H9 (cell line): ENCODE measurements around the gene FHOD1. TPM values are rescaled to one million over a fixed set of nuclear protein-coding genes. Genes with fewer than 3 reads are reported as not detected.

ENCODE experiments used
- DNase-seq: peaks from one replicate; pipeline ENCODE4 v3.0.0-alpha.2; 2017
- H2AFZ ChIP-seq: one replicate; pipeline ENCODE4 v1.6.1; 2013; ENCODE audit warnings: mild to moderate bottlenecking, low read length, control low read depth, moderate library complexity
- H2AK5ac ChIP-seq: 2 replicates; pipeline ENCODE4 v1.6.1; 2013; ENCODE audit warnings: low read length, control low read depth, mixed read lengths; ENCODE audit not compliant: insufficient read length
- H2BK120ac ChIP-seq: one replicate; pipeline ENCODE4 v1.6.1; 2013; ENCODE audit warnings: low read depth, mild to moderate bottlenecking, low read length, control low read depth, inconsistent platforms; ENCODE audit not compliant: poor library complexity, severe bottlenecking
- H2BK12ac ChIP-seq: 2 replicates; pipeline ENCODE4 v1.6.1; 2013; ENCODE audit warnings: low read length, control low read depth, mixed read lengths, low read depth; ENCODE audit not compliant: insufficient read length
- H2BK15ac ChIP-seq: 2 replicates; pipeline ENCODE4 v1.6.1; 2013; ENCODE audit warnings: low read depth, low read length, control low read depth
- H2BK20ac ChIP-seq: one replicate; pipeline ENCODE4 v1.6.1; 2013; ENCODE audit warnings: low read depth, mild to moderate bottlenecking, low read length, control low read depth, inconsistent platforms; ENCODE audit not compliant: poor library complexity, severe bottlenecking
- H2BK5ac ChIP-seq: 2 replicates; pipeline ENCODE4 v1.6.1; 2013; ENCODE audit warnings: low read length, control low read depth, mixed read lengths; ENCODE audit not compliant: insufficient read length
- H3K14ac ChIP-seq: 2 replicates; pipeline ENCODE4 v1.6.1; 2013; ENCODE audit warnings: low read length, control low read depth; ENCODE audit not compliant: insufficient read depth
- H3K18ac ChIP-seq: 2 replicates; pipeline ENCODE4 v1.6.1; 2013; ENCODE audit warnings: low read depth, mild to moderate bottlenecking, mixed read lengths, low read length, control low read depth; ENCODE audit not compliant: insufficient read length
- H3K23ac ChIP-seq: 2 replicates; pipeline ENCODE4 v1.6.1; 2013; ENCODE audit warnings: low read length, control low read depth, mixed read lengths, low read depth; ENCODE audit not compliant: insufficient read length
- H3K23me2 ChIP-seq: 2 replicates; pipeline ENCODE4 v1.6.1; 2013; ENCODE audit warnings: low read depth, mild to moderate bottlenecking, mixed read lengths, low read length, control low read depth; ENCODE audit not compliant: insufficient read length, poor library complexity, severe bottlenecking
- H3K27ac ChIP-seq: 2 replicates; pipeline ENCODE4 v1.5.1; 2013; ENCODE audit warnings: low read length, control low read depth, mixed read lengths, low read depth; ENCODE audit not compliant: insufficient read length
- H3K27me3 ChIP-seq: 2 replicates; pipeline ENCODE4 v1.6.1; 2013; ENCODE audit warnings: low read length, control low read depth, inconsistent platforms; ENCODE audit not compliant: insufficient read depth
- H3K4ac ChIP-seq: 2 replicates; pipeline ENCODE4 v1.6.1; 2013; ENCODE audit warnings: low read depth, mild to moderate bottlenecking, control low read depth, inconsistent platforms, low read length, moderate library complexity
- H3K4me1 ChIP-seq: 2 replicates; pipeline ENCODE4 v1.6.1; 2013; ENCODE audit warnings: low read length, control low read depth, inconsistent platforms; ENCODE audit not compliant: insufficient read depth
- H3K4me2 ChIP-seq: 2 replicates; pipeline ENCODE4 v1.6.1; 2013; ENCODE audit warnings: low read length, control low read depth, mixed read lengths; ENCODE audit not compliant: insufficient read length, insufficient read depth
- H3K56ac ChIP-seq: 2 replicates; pipeline ENCODE4 v1.6.1; 2013; ENCODE audit warnings: low read depth, mild to moderate bottlenecking, mixed read lengths, low read length, control low read depth; ENCODE audit not compliant: insufficient read length
- H3K79me1 ChIP-seq: 2 replicates; pipeline ENCODE4 v1.6.1; 2013; ENCODE audit warnings: low read depth, mild to moderate bottlenecking, moderate library complexity, low read length, control low read depth, inconsistent platforms; ENCODE audit not compliant: insufficient read depth, poor library complexity, severe bottlenecking
- H3K79me2 ChIP-seq: 2 replicates; pipeline ENCODE4 v1.6.1; 2013; ENCODE audit warnings: low read length, control low read depth, inconsistent platforms; ENCODE audit not compliant: insufficient read depth
- H3K9ac ChIP-seq: 2 replicates; pipeline ENCODE4 v1.6.1; 2013; ENCODE audit warnings: low read length, control low read depth, mixed read lengths; ENCODE audit not compliant: insufficient read length; ENCODE audit errors: extremely low read depth
- H3K9me3 ChIP-seq: one replicate; pipeline ENCODE4 v1.6.1; 2013; ENCODE audit warnings: low read depth, low read length, inconsistent platforms; ENCODE audit not compliant: control insufficient read depth
- H3T11ph ChIP-seq: one replicate; pipeline ENCODE4 v1.6.1; 2013; ENCODE audit warnings: mild to moderate bottlenecking, low read length, control low read depth, inconsistent platforms
- H4K20me1 ChIP-seq: one replicate; pipeline ENCODE4 v1.6.1; 2013; ENCODE audit not compliant: control insufficient read depth, insufficient read length, insufficient read depth
- H4K5ac ChIP-seq: 2 replicates; pipeline ENCODE4 v1.6.1; 2013; ENCODE audit warnings: low read depth, mild to moderate bottlenecking, mixed read lengths, low read length, control low read depth; ENCODE audit not compliant: insufficient read length
- H4K8ac ChIP-seq: replicated peaks from 2 replicates; pipeline ENCODE4 v1.6.1; 2013; ENCODE audit warnings: low read length, control low read depth, mixed read lengths, low read depth; ENCODE audit not compliant: insufficient read length
- H4K91ac ChIP-seq: 2 replicates; pipeline ENCODE4 v1.6.1; 2013; ENCODE audit warnings: low read depth, mild to moderate bottlenecking, moderate library complexity, mixed read lengths, low read length, control low read depth; ENCODE audit not compliant: insufficient read length
- H3K27ac Mint-ChIP-seq, 3 experiments: 2 replicates in 2 of 3; 3 replicates in 1 of 3; pipeline ENCODE4 v1.8.0; 2020 to 2021; ENCODE audit warnings: mixed read lengths in 3 of 3, mild to moderate bottlenecking in 1 of 3, moderate library complexity in 1 of 3
- H3K27me3 Mint-ChIP-seq: 2 replicates; pipeline ENCODE4 v1.8.0; 2021; ENCODE audit warnings: low read depth, mild to moderate bottlenecking, moderate library complexity, mixed read lengths
- H3K36me3 Mint-ChIP-seq, 3 experiments: 2 replicates in 2 of 3; 3 replicates in 1 of 3; pipeline ENCODE4 v1.8.0; 2020 to 2021; ENCODE audit warnings: low read depth in 3 of 3, mixed read lengths in 3 of 3; ENCODE audit not compliant: insufficient read depth in 1 of 3
- H3K4me1 Mint-ChIP-seq, 2 experiments: 2 replicates each; pipeline ENCODE4 v1.8.0; 2020; ENCODE audit warnings: mixed read lengths in 2 of 2
- H3K4me3 Mint-ChIP-seq, 2 experiments: 2 replicates in 1 of 2; 3 replicates in 1 of 2; pipeline ENCODE4 v1.8.0; 2020 to 2021; ENCODE audit warnings: mild to moderate bottlenecking in 2 of 2, mixed read lengths in 2 of 2, moderate library complexity in 1 of 2
- H3K9me3 Mint-ChIP-seq, 2 experiments: 2 replicates in 1 of 2; 3 replicates in 1 of 2; pipeline ENCODE4 v1.8.0; 2020; ENCODE audit warnings: mild to moderate bottlenecking in 2 of 2, mixed read lengths in 2 of 2, moderate library complexity in 1 of 2
- CTCF ChIP-seq: fragments of 200-600 bp; sonication (generic); conservative IDR thresholded peaks from 3 replicates; pipeline ENCODE4 v1.8.0; 2021; ENCODE audit warnings: antibody characterized with exemption, mild to moderate bottlenecking
- WGBS: extraction: QIAGEN DNeasy Blood & Tissue Kit; methylation state at CpG from one replicate; pipeline ENCODE4 v1.1.7; 2013; ENCODE audit warnings: missing lambda C conversion rate, low lambda C conversion rate, mixed read lengths; ENCODE audit not compliant: insufficient read length; ENCODE audit errors: extremely low coverage; 5-methylcytosine and 5-hydroxymethylcytosine counted together
- long read RNA-seq: library from polyadenylated mRNA; unstranded; transcript quantifications from one replicate; pipeline ENCODE4 v2.0.0, GENCODE V29; 2020
- total RNA-seq: library from RNA; stranded (reverse); gene quantifications from 2 replicates; pipeline ENCODE4 v1.2.1, GENCODE V29; 2021

The FHOD1 gene
- 67.0 and 70.7 TPM in 2 replicates for total RNA-seq
- long read RNA-seq, partial matches to known transcripts: 14 of 34 reads
- long read RNA-seq, other reads (novel, unspliced or antisense): 16 of 34 reads

- Histone ChIP-seq H3K27ac (no peak within 1 kb of the TSS), H4K91ac (no peak within 1 kb of the TSS), H2BK5ac (no peak within 1 kb of the TSS), H4K20me1 (no peaks in the 10 kb centered on the region), H4K8ac (no peak within 1 kb of the TSS), H2BK12ac (no peak within 1 kb of the TSS), H3K27me3 (no peaks in the 10 kb centered on the region; the same call in 1 of the 2 replicates), H2BK120ac (no peak within 1 kb of the TSS), H3K56ac (no peak within 1 kb of the TSS), H3K4me1 (peaks cover 4% of the 10 kb centered on the region; the same call in 1 of the 2 replicates), H3K79me1 (no peaks in the 10 kb centered on the region), H3K79me2 (no peaks in the 10 kb centered on the region; the same call in 1 of the 2 replicates), H3K14ac (peak within 1 kb of the TSS; percentile 80), H3K18ac (peak within 1 kb of the TSS; percentile 75), H2BK20ac (no peak within 1 kb of the TSS), H2AFZ (no peak within 1 kb of the TSS), H2BK15ac (no peak within 1 kb of the TSS), H3K23ac (no peak within 1 kb of the TSS), H3K9me3 (no peaks in the 10 kb centered on the region), H3K4me2 (peak within 1 kb of the TSS; percentile 65), H4K5ac (no peak within 1 kb of the TSS), H3K4ac (no peak within 1 kb of the TSS), H3K23me2 (peaks cover 31% of the 10 kb centered on the region), H3K9ac (peak within 1 kb of the TSS; percentile 46), H3T11ph (no peak within 1 kb of the TSS), H2AK5ac (no peak within 1 kb of the TSS)
- Mint-ChIP-seq H3K4me3 (peak within 1 kb of the TSS; percentile 86 to 94), H3K36me3 (no peaks in the 10 kb centered on the region; a peak in 1 of 7 replicates), H3K27ac (peak within 1 kb of the TSS in 2 of 3 experiments; percentile 87 to 95; a peak in 5 of 7 replicates), H3K9me3 (no peaks in the 10 kb centered on the region), H3K27me3 (peaks cover 24% of the 10 kb centered on the region), H3K4me1 (peaks cover 34 to 41% of the 10 kb centered on the region in 2 experiments)
- DNase-seq: peak; percentile 97
- no CpG with 5 or more reads among the region's 60 CpGs for WGBS
- TF ChIP-seq CTCF: no peak
These were observed at the start of gene FHOD1 for GRCh38 chr16:67247192-67248072. Gene FHOD1, minus strand, starts transcription at chr16:67247481. Its CDS starts 71 bp downstream, at chr16:67247410.
